ENCODE measurements around the gene PSAT1. TPM values are rescaled to one million over a fixed set of nuclear protein-coding genes. Genes with fewer than 3 reads are reported as not detected.

The PSAT1 gene
- polyA plus RNA-seq, 1 experiment, result 307 TPM

GRCh38 chr9:78371981-78372380, 75.1 kb downstream of the PSAT1 start:
- POLR2A ChIA-PET, result no interaction called here
- CTCF ChIA-PET, result no interaction called here
- H3K27me3 ChIP-seq (ENCODE audit: control insufficient read depth, insufficient read depth, low read length), result no peaks in the 10 kb centered on the region
- no peak for DNase-seq (ENCODE audit: low read depth)
- TF ChIP-seq CTCF (IDR thresholded peaks at IDR 0.05; ENCODE audit: insufficient read depth, low read depth, low read length), result no peak
- H3K36me3 ChIP-seq (ENCODE audit: control insufficient read depth, insufficient read depth, low read length), result no peaks in the 10 kb centered on the region
- no peak overlapping the region for H3K4me3 ChIP-seq (ENCODE audit: low read depth, low read length)

Other genes starting within 250 kb of the PSAT1 start
- 4.5 and 9.7 TPM in 2 replicates for gene CEP78, start 61.0 kb upstream of the PSAT1 start, polyA plus RNA-seq (2011; rRNA removed)